CD4-positive, alpha-beta T cell treated with Interleukin-12 subunit alpha and Interleukin-12 subunit beta, for 1 hour (primary cell): Measurements from ENCODE around the gene XPR1.
A peak's percentile ranks its signal among the peaks of the same experiment; 100 is the strongest.

ENCODE experiments used
- DNase-seq: peaks from one replicate; pipeline ENCODE4 v3.0.0-alpha.2; 2020

XPR1 gene

GRCh38 chr1:180631766-180632325 is at the start of gene XPR1:
TSS of gene XPR1 (plus strand) at chr1:180632022. CDS start at chr1:180632202, 180 bp downstream.
- peak; percentile 99 for DNase-seq

GRCh38 chr1:180584869-180585268 is 47.0 kb upstream of the XPR1 start:
- DNase-seq: no peak

- DNase-seq: no peak
These were observed 45.8 kb upstream of the XPR1 start for GRCh38 chr1:180585994-180586359.

- no peak for DNase-seq
These were observed 45.1 kb upstream of the XPR1 start for GRCh38 chr1:180586671-180587155.

- DNase-seq: no peak
These were observed 43.7 kb upstream of the XPR1 start for GRCh38 chr1:180588121-180588520.

GRCh38 chr1:180590889-180591288 is 40.9 kb upstream of the XPR1 start:
- no peak for DNase-seq

GRCh38 chr1:180593382-180593781 is 38.4 kb upstream of the XPR1 start:
- DNase-seq: no peak

GRCh38 chr1:180594723-180595122 is 37.1 kb upstream of the XPR1 start:
- DNase-seq: no peak

- no peak for DNase-seq
These were observed 35.9 kb upstream of the XPR1 start for GRCh38 chr1:180595966-180596365.

- DNase-seq: no peak
These were observed 34.3 kb upstream of the XPR1 start for GRCh38 chr1:180597520-180597919.

GRCh38 chr1:180598333-180598974 is 33.4 kb upstream of the XPR1 start:
- no peak for DNase-seq

- no peak for DNase-seq
These were observed 31.5 kb upstream of the XPR1 start for GRCh38 chr1:180600343-180600742.

GRCh38 chr1:180601512-180601911 is 30.3 kb upstream of the XPR1 start:
- no peak for DNase-seq

- DNase-seq: no peak
These were observed 28.5 kb upstream of the XPR1 start for GRCh38 chr1:180603223-180603849.

- DNase-seq: no peak
These were observed 28.0 kb upstream of the XPR1 start for GRCh38 chr1:180603850-180604226.

- no peak for DNase-seq
These were observed 25.7 kb upstream of the XPR1 start for GRCh38 chr1:180606155-180606554.

- DNase-seq: no peak
These were observed 21.9 kb upstream of the XPR1 start for GRCh38 chr1:180609643-180610555.

- no peak for DNase-seq
These were observed 21.2 kb upstream of the XPR1 start for GRCh38 chr1:180610556-180611015.

GRCh38 chr1:180611016-180611930 is 20.5 kb upstream of the XPR1 start:
- DNase-seq: no peak

GRCh38 chr1:180612632-180613031 is 19.2 kb upstream of the XPR1 start:
- no peak for DNase-seq

GRCh38 chr1:180614730-180615129 is 17.1 kb upstream of the XPR1 start:
- no peak for DNase-seq
